Testis (tissue), 3 donors: ENCODE data around the gene CASP6. TPM values are rescaled to one million over a fixed set of nuclear protein-coding genes. Genes with fewer than 3 reads are reported as not detected.

Experiments used
- DNase-seq: peaks from one replicate; pipeline ENCODE4 v3.0.0-alpha.2; 2019
- H3K27ac ChIP-seq, 2 donors: fragments of 200-600 bp; sonication (generic); one replicate each; pipeline ENCODE4 v1.5.1; 2019
- H3K27me3 ChIP-seq: fragments of 200-600 bp; sonication (generic); one replicate; pipeline ENCODE4 v1.5.1; 2019
- H3K36me3 ChIP-seq: fragments of 200-600 bp; sonication (generic); one replicate; pipeline ENCODE4 v1.5.1; 2017; ENCODE audit warnings: low read depth; ENCODE audit errors: missing control alignments
- H3K4me1 ChIP-seq: fragments of 200-600 bp; sonication (generic); one replicate; pipeline ENCODE4 v1.5.1; 2019
- H3K4me3 ChIP-seq, 2 donors: fragments of 200-600 bp; sonication (generic); one replicate each; pipeline ENCODE4 v1.5.1; 2017 to 2019
- H3K9me3 ChIP-seq: fragments of 200-600 bp; sonication (generic); one replicate; pipeline ENCODE4 v1.5.1; 2017
- CTCF ChIP-seq, 3 experiments: fragments of 450-650 bp in 2 of 3; fragments of 200-600 bp in 1 of 3; sonication (generic) in 1 of 3; IDR thresholded peaks; one replicate each; pipeline ENCODE4 v1.5.1; 2016 to 2019; ENCODE audit warnings: antibody characterized with exemption in 3 of 3, mild to moderate bottlenecking in 2 of 3, moderate library complexity in 1 of 3
- POLR2A ChIP-seq: fragments of 450-650 bp; IDR thresholded peaks from one replicate; pipeline ENCODE4 v1.6.1; 2017; ENCODE audit warnings: antibody characterized with exemption, mild to moderate bottlenecking, moderate library complexity
- WGBS, 2 donors: methylation state at CpG; one replicate each; pipeline ENCODE4 v1.1.5; 2018; 5-methylcytosine and 5-hydroxymethylcytosine counted together
- intact Hi-C: fragments of 100-400 bp; cut with DNase I; formaldehyde crosslinking; loops from one replicate; pipeline ENCODE4 v1.15.1; 2023; ENCODE audit warnings: low total_unique reads
- polyA plus RNA-seq: library from polyadenylated mRNA; stranded (reverse); fragments of 350-450 nt; fragmentation: Illumina TruSeq; extraction: RNeasy Lipid Tissue Mini Kit (QIAGEN cat#74804); gene quantifications from one replicate; pipeline ENCODE4 v1.2.3, GENCODE V29; 2014; ENCODE audit warnings: low read depth, low replicate concordance; ENCODE audit not compliant: insufficient read depth
- total RNA-seq, 2 donors: library from RNA; depleted of rRNA; stranded (reverse); fragments of >200 nt; gene quantifications; one replicate each; pipeline ENCODE4 v1.2.3, GENCODE V29; 2016

Gene CASP6
- total and polyA plus RNA-seq, 3 donors from 2014 or later = 3.6 to 7.3 (median 7.1) TPM

- no peak for TF ChIP-seq POLR2A
- TF ChIP-seq CTCF (IDR thresholded peaks at IDR 0.05) = no peak
- Histone ChIP-seq H3K36me3 (no peaks in the 10 kb centered on the region), H3K4me1 (peaks cover 7% of the 10 kb centered on the region), H3K9me3 (no peaks in the 10 kb centered on the region), H3K4me3 (no peak overlapping the region), H3K27ac (no peak overlapping the region), H3K27me3 (no peaks in the 10 kb centered on the region)
- WGBS, 2 donors = 94 to 96% methylated on average over 1 of the region's 1 CpG
- no peak for DNase-seq
- intact Hi-C loops = loop anchor here (10.0 kb wide), 1 partner anchor 116 kb away; the partner anchor contains the start of gene GAR1
Observed at GRCh38 chr4:109698656-109699055, 4.6 kb downstream of the CASP6 start.

- H3K4me3 ChIP-seq = no peak overlapping the region
- TF ChIP-seq POLR2A (no peak), CTCF (IDR thresholded peaks at IDR 0.05) (no peak)
- 92 to 94% methylated on average over 1 of the region's 1 CpG for WGBS, 2 donors
- no peaks in the 10 kb centered on the region for H3K9me3 ChIP-seq
- intact Hi-C loops = loop anchor here (10.0 kb wide), 1 partner anchor 123 kb away; the partner anchor contains the start of gene GAR1
- no peaks in the 10 kb centered on the region for H3K36me3 ChIP-seq
- DNase-seq = no peak
- H3K27ac ChIP-seq = no peak overlapping the region
- H3K27me3 ChIP-seq = no peaks in the 10 kb centered on the region
- H3K4me1 ChIP-seq = no peaks in the 10 kb centered on the region
Observed at GRCh38 chr4:109691411-109691920, 11.8 kb downstream of the CASP6 start.

- no peak for DNase-seq
- 76 to 86% methylated on average over 6 of the region's 6 CpGs for WGBS, 2 donors
- no peak for TF ChIP-seq POLR2A
- TF ChIP-seq CTCF (IDR thresholded peaks at IDR 0.05) = no peak
- intact Hi-C loops = loop anchor here (10.0 kb wide), 1 partner anchor 124 kb away; the partner anchor contains the start of gene GAR1
- H3K4me1 ChIP-seq = no peaks in the 10 kb centered on the region
- H3K4me3 ChIP-seq = no peak overlapping the region
- H3K27ac ChIP-seq = no peak overlapping the region
- H3K36me3 ChIP-seq = no peaks in the 10 kb centered on the region
- no peaks in the 10 kb centered on the region for H3K9me3 ChIP-seq
- no peaks in the 10 kb centered on the region for H3K27me3 ChIP-seq
Observed at GRCh38 chr4:109690690-109691410, 12.4 kb downstream of the CASP6 start.

GRCh38 chr4:109684727-109685126 lies 18.5 kb downstream of the CASP6 start:
- no peaks in the 10 kb centered on the region for H3K27me3 ChIP-seq
- DNase-seq = no peak
- TF ChIP-seq POLR2A (no peak), CTCF (IDR thresholded peaks at IDR 0.05) (no peak)
- H3K9me3 ChIP-seq = no peaks in the 10 kb centered on the region
- no peak overlapping the region for H3K4me3 ChIP-seq
- intact Hi-C loops = no loop called here
- H3K27ac ChIP-seq = no peak overlapping the region
- H3K36me3 ChIP-seq = no peaks in the 10 kb centered on the region
- H3K4me1 ChIP-seq = no peaks in the 10 kb centered on the region
